NCI-H510A treated with DMSO at 0.1 percent for 48 hours (cell line): ENCODE data around the gene FAM72C.
"Not testable (repeated sequence)": the region's sequence is repeated elsewhere in the genome, so short reads cannot be mapped to it uniquely, and the experiment has no call there.

Source experiments
- DNase-seq: peaks from one replicate; lab custom pipeline; 2025; lab: John Stamatoyannopoulos, UW

Gene FAM72C

DNA sequence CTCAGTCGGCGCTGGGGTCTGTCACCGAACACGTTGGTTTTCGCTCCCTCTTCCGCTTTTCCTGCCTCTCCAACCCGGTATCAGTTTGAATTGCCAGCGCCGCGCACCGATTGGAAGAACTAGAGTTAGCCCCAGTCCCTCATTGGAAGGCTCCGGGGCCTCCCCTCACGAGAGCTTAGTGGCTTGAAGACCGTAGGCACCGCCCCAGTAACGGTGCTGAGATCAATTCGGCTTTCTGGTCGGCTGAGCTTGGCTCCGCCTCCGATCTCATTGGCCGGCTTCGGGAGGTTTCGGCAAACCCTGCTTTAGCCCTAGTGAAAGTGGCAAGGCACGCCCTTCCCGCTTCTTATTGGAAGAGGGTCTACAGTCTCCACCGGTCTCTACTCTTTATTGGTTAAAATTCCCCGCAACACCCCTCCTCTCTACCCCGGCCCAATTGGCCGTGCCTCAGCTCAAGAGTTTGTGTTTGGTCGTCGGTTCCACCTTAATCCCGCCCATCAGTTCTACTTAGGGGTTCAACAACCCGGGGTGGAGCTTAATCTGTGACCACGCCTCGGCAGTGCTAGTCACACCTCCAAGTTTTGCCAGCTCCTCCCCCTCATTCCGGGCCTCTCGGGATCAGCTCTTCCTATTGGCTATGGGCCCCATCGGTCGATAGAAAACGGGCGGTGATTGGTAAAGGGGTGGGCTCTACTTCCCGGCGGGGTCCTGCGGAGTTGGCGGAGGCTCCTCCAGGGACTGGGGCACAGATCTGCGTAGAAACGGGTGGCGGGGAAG lies at the start of gene FAM72C:
FAM72C (minus strand) TSS at position 63 of the 777 bp plus-strand sequence. CDS start 845 bp downstream, outside the sequence.
- not testable (repeated sequence) for DNase-seq

- not testable (repeated sequence) for DNase-seq
Measured at GRCh38 chr1:144020001-144020738, 48.4 kb upstream of the FAM72C start.

DNA sequence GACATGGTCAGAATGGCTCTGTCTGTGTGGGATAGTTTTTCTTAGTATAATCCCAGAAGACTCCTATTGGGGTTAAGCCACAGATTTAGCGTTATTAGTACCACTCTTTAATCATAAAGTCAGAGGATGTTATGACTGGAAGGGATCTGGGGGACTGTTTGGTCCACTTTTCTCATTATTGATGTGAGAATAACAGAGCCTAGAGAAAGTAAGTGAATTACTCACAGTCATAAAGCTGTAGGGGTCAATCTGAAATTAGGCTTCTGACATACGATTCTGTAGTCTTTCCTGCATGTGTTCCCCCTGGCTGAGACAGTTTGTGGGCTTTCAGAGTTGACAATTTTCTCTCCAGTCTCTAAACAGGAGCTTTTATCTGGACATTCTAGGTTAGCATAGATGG lies 47.3 kb upstream of the FAM72C start:
- not testable (repeated sequence) for DNase-seq

GRCh38 chr1:144015180-144015966 lies 43.6 kb upstream of the FAM72C start:
- DNase-seq, result not testable (repeated sequence)

DNA sequence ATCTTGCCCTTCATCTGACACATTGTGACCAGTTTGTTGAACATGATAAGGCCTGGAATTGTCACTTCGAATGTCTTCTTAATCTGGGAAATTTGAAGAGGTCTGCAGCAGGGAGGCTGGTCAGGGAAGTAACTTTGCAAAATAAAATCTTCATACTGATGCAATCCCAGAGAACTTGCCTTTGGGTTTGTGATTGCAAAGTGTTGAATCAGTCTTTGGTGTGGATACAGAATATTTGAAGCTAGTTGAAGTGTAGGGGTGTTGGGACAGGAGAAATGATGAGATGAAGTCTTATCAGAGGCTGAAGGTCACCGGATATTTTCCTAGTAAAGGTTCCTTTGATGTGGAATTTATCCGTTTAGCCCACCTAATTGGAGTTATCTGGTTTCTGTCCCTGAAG lies 42.7 kb upstream of the FAM72C start:
- not testable (repeated sequence) for DNase-seq

GRCh38 chr1:144014121-144014520 lies 42.3 kb upstream of the FAM72C start:
- not testable (repeated sequence) for DNase-seq

GRCh38 chr1:144012168-144012733 lies 40.5 kb upstream of the FAM72C start:
- not testable (repeated sequence) for DNase-seq

GRCh38 chr1:144009410-144009809 lies 37.6 kb upstream of the FAM72C start:
- DNase-seq, result not testable (repeated sequence)

GRCh38 chr1:144004259-144004658 lies 32.5 kb upstream of the FAM72C start:
- not testable (repeated sequence) for DNase-seq

DNA sequence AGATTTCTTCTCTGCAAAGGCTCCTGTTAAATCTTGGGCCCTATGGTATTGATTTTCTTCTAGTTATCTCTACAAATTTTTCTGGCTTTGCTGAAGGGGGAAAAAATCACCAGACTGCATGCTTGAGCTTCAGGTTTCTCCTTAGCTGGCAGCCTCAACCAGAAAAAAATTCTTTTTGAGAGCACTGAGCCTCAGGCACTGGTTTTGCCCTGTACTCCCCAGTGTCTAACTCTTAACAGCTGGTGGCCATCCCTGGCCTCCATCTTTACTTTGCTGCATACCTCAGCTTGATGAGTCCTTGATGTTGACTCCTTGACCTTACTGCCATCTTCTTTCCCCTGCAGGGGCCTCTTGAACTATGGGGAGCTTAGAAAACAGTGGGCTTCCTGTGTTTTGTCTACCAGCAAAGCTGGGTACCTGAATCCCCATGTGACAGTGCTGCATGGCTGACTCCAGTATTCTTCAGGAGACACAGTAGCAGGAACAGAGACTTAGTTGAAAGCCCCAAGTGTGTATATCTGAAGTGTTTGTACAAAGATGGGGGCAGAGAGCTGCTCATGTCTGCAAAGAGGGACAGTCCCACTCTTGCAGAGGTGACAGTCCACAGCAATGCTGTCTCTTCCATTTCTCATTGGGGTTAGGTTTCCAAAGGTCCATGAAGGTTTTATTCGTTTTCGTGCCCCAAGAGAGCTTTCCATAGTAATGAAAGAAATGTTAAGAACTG lies 31.7 kb upstream of the FAM72C start:
- DNase-seq, result not testable (repeated sequence)

- not testable (repeated sequence) for DNase-seq
Measured at GRCh38 chr1:144002141-144002881, 30.5 kb upstream of the FAM72C start.

DNA sequence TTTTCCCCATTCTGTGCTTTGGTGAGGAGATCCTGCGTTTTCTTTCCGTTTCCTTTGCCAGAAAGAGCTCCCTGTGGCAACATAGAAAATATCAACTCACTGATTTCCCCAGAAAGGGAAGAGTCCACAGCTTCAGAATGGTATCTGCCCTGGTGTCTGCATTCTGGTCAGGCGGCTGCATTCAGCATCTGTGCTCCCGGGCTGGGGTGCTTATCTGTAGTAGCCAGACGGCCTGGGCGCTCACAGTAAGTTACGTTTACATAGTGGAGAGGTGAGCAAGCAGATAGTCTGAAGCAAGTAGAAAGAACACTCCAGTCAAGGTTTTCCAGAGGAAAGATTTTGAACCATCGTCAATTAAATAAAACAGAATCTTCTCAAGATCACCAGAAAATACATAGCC lies 29.3 kb upstream of the FAM72C start:
- DNase-seq, result not testable (repeated sequence)

DNA sequence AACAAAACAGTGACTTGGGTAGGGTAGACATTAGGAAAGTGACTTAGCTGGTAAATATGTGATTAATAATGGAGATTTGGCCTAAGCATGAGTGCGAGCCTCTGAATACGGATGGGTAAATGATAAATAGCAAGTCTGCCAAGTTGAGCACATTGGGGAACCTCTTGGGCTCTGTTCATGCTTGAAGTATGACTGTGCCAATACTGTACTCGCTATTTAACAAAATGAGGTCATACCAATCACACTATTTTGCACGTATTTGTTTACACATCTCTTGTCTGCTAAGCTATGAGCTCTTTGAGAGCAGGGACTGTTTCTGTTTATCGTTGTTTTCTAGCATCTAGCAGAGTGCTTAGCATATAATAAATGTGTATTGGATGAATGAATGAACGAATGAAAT lies 24.2 kb upstream of the FAM72C start:
- DNase-seq, result not testable (repeated sequence)

DNA sequence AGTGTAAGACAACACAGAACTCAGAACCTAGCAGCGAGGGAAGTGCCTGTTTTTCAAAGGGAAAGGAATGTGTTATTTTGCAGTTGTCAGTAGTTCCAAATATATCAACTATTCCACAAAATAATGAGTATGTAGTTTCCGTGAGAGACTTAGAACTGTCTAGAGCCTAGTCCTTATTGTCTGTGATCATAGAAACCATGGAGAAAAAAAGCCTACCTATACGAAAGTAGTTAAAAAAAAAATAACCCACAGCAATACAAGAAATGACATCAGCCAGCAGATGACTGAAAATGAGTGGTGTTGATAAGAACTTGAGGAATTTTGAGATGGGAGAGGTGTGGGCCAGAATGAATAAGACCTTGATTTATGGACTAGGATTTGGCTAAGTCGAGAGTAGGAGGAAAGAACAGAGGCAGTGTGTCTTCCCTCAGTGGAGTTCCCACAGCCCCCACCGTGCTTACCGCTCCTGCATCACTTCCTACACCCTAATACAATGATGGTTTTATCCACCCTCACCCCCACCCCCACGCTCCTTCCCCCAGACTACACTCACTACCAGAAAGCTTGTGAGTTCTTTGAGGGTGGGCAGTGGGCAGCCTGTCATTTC lies 21.6 kb upstream of the FAM72C start:
- not testable (repeated sequence) for DNase-seq

GRCh38 chr1:143990699-143991098 lies 18.9 kb upstream of the FAM72C start:
- DNase-seq, result not testable (repeated sequence)

DNA sequence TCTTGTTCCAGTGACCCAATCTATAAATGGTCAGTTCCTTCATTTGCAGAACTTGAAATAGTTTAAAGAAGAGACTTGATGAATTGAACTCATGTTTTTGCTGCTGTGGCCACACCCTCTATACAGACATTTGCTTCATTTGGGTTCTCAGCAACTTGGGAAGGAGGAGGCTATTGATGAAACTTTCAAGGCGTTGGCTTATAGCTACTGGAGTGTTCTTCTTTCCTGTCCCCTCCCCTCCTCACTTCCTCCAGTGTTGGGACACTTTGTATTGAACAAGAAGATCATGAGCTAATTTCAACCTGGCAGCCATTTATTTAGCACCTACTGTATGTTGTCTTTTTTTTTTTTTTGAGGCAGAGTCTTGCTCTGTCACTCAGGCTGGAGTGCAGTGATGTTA lies 17.9 kb upstream of the FAM72C start:
- DNase-seq, result not testable (repeated sequence)

GRCh38 chr1:143989427-143989712 lies 17.6 kb upstream of the FAM72C start:
- not testable (repeated sequence) for DNase-seq

GRCh38 chr1:143988602-143989426 lies 17.0 kb upstream of the FAM72C start:
- not testable (repeated sequence) for DNase-seq

DNA sequence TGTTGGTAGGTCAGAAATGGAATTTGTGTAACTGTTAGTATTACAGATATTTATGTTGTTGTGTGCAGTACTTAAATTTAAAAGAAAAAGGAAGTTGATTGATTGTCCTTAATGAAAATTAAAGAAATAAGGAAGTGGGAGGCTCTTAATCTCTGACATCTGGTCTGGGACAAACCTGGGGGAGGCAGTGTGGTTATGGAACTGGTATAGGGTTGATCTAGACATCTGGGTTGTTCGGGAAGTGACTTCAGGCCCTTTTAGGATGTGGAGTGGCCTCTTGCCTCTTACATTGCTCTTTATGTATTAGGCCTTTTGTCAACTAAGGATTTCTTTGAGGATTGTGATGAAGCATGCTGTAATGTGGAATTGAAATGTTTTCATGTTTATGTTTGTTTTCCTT lies 16.1 kb upstream of the FAM72C start:
- not testable (repeated sequence) for DNase-seq
